SU-DHL-6 (cell line): ENCODE data around the gene GATD1.

Experiments
- H2AFZ ChIP-seq: fragments of 200-600 bp; sonication (generic); 2 replicates; pipeline ENCODE4 v1.6.1; 2014; ENCODE audit warnings: low read depth, mild to moderate bottlenecking, moderate library complexity, mixed read lengths, antibody characterized with exemption, low read length; ENCODE audit not compliant: severe bottlenecking
- H3F3A ChIP-seq: fragments of 200-600 bp; shearing (Covaris generic); 2 replicates; pipeline ENCODE4 v1.6.0; 2016; ENCODE audit warnings: antibody characterized with exemption, mild to moderate bottlenecking; ENCODE audit not compliant: insufficient read depth
- H3K27ac ChIP-seq: fragments of 200-600 bp; sonication (generic); 2 replicates; pipeline ENCODE4 v1.5.1; 2016; ENCODE audit warnings: low read depth, mild to moderate bottlenecking, low read length, moderate library complexity, mixed read lengths
- H3K27me3 ChIP-seq: fragments of 200-600 bp; sonication (generic), shearing (Covaris generic); 2 replicates; pipeline ENCODE4 v1.6.0; 2014; ENCODE audit warnings: mild to moderate bottlenecking, low read length
- H3K36me3 ChIP-seq: fragments of 200-600 bp; sonication (generic); 2 replicates; pipeline ENCODE4 v1.6.1; 2014; ENCODE audit warnings: mild to moderate bottlenecking, low read length, mixed read lengths
- H3K4me2 ChIP-seq: fragments of 300-600, 200-600 bp; shearing (Covaris generic), sonication (generic); 2 replicates; pipeline ENCODE4 v1.6.0; 2014; ENCODE audit warnings: low read length, low read depth, mild to moderate bottlenecking; ENCODE audit not compliant: poor library complexity, severe bottlenecking
- H3K4me3 ChIP-seq: fragments of 200-600 bp; sonication (generic); 2 replicates; pipeline ENCODE4 v1.5.1; 2014; ENCODE audit warnings: antibody characterized with exemption, low read length, mild to moderate bottlenecking, mixed read lengths; ENCODE audit not compliant: insufficient read depth, poor library complexity, severe bottlenecking
- H3K79me2 ChIP-seq: fragments of 200-600 bp; sonication (generic); 2 replicates; pipeline ENCODE4 v1.6.1; 2014; ENCODE audit warnings: mild to moderate bottlenecking, low read length, moderate library complexity; ENCODE audit not compliant: insufficient read depth
- H3K9ac ChIP-seq: fragments of 200-600 bp; sonication (generic); 2 replicates; pipeline ENCODE4 v1.7.0; 2014; ENCODE audit warnings: mild to moderate bottlenecking, low read length
- H3K9me2 ChIP-seq: fragments of 200-600 bp; sonication (generic); replicated peaks from 2 replicates; pipeline ENCODE4 v1.6.1; 2014; ENCODE audit warnings: low read length; ENCODE audit not compliant: insufficient read depth
- H3K9me3 ChIP-seq: fragments of 200-600 bp; sonication (generic); 2 replicates; pipeline ENCODE4 v1.6.1; 2014; ENCODE audit warnings: low read length, mixed read lengths; ENCODE audit not compliant: insufficient read depth
- H4K20me1 ChIP-seq: fragments of 200-600 bp; sonication (generic); 2 replicates; pipeline ENCODE4 v1.6.1; 2014; ENCODE audit warnings: low read depth, mild to moderate bottlenecking, antibody characterized with exemption, low read length, moderate library complexity, mixed read lengths
- CTCF ChIP-seq: fragments of 200-600 bp; sonication (generic); IDR thresholded peaks from one replicate; pipeline ENCODE4 v1.5.1; 2017; ENCODE audit warnings: antibody characterized with exemption, mild to moderate bottlenecking, low read length, moderate library complexity; ENCODE audit not compliant: insufficient read depth, poor library complexity, severe bottlenecking
- EZH2phosphoT487 ChIP-seq: fragments of 200-600 bp; sonication (generic), shearing (Covaris generic); conservative IDR thresholded peaks from 2 replicates; pipeline ENCODE4 v1.6.1; 2018; ENCODE audit warnings: mild to moderate bottlenecking, antibody characterized with exemption, low read length, moderate library complexity, mixed read lengths

GATD1 gene

GRCh38 chr11:725624-726202 is 51.6 kb downstream of the GATD1 start:
- no peaks in the 10 kb centered on the region for H4K20me1 ChIP-seq
- H3K9ac ChIP-seq = peak overlapping the region; percentile 43; the same call in 1 of the 2 replicates
- H3K4me3 ChIP-seq = peak overlapping the region; percentile 10
- no peaks in the 10 kb centered on the region for H3K79me2 ChIP-seq
- no peaks in the 10 kb centered on the region for H3K9me3 ChIP-seq
- H3K4me2 ChIP-seq = peak overlapping the region; percentile 49
- no peak overlapping the region for H3K27ac ChIP-seq
- H3F3A ChIP-seq = peaks cover 7% of the 10 kb centered on the region; the same call in 1 of the 2 replicates
- no peaks in the 10 kb centered on the region for H3K27me3 ChIP-seq
- no peaks in the 10 kb centered on the region for H3K36me3 ChIP-seq
- TF ChIP-seq CTCF = no peak
- TF ChIP-seq EZH2phosphoT487 = no peak
- peak overlapping the region; percentile 53 for H2AFZ ChIP-seq
- no peaks in the 10 kb centered on the region for H3K9me2 ChIP-seq

- H2AFZ ChIP-seq = no peak overlapping the region
- H3K9ac ChIP-seq = no peak overlapping the region
- no peaks in the 10 kb centered on the region for H3K79me2 ChIP-seq
- peaks cover 7% of the 10 kb centered on the region; the same call in 1 of the 2 replicates for H3F3A ChIP-seq
- no peaks in the 10 kb centered on the region for H4K20me1 ChIP-seq
- H3K27me3 ChIP-seq = no peaks in the 10 kb centered on the region
- no peaks in the 10 kb centered on the region for H3K9me2 ChIP-seq
- H3K4me3 ChIP-seq = no peak overlapping the region
- H3K9me3 ChIP-seq = no peaks in the 10 kb centered on the region
- TF ChIP-seq CTCF = no peak
- no peaks in the 10 kb centered on the region for H3K36me3 ChIP-seq
- no peak overlapping the region for H3K27ac ChIP-seq
- no peak overlapping the region for H3K4me2 ChIP-seq
Measured at GRCh38 chr11:724778-725386, 52.4 kb downstream of the GATD1 start.

- H3K79me2 ChIP-seq = no peaks in the 10 kb centered on the region
- no peaks in the 10 kb centered on the region for H3K27me3 ChIP-seq
- no peak overlapping the region for H3K27ac ChIP-seq
- H3F3A ChIP-seq = peaks cover 7% of the 10 kb centered on the region; the same call in 1 of the 2 replicates
- no peaks in the 10 kb centered on the region for H3K36me3 ChIP-seq
- H2AFZ ChIP-seq = no peak overlapping the region
- no peak overlapping the region for H3K9ac ChIP-seq
- no peak overlapping the region for H3K4me2 ChIP-seq
- H3K9me2 ChIP-seq = no peaks in the 10 kb centered on the region
- no peaks in the 10 kb centered on the region for H4K20me1 ChIP-seq
- TF ChIP-seq CTCF (no peak), EZH2phosphoT487 (no peak)
- no peaks in the 10 kb centered on the region for H3K9me3 ChIP-seq
- no peak overlapping the region for H3K4me3 ChIP-seq
Measured at GRCh38 chr11:724049-724777, 53.1 kb downstream of the GATD1 start.
